HG03280 (cell line): ENCODE results near the gene CHFR.
A peak's percentile ranks its signal among the peaks of the same experiment; 100 is the strongest.
"Not testable (repeated sequence)": the region's sequence is repeated elsewhere in the genome, so short reads cannot be mapped to it uniquely, and the experiment has no call there.

Experiments
- ATAC-seq: cut with Tn5 transposase; IDR thresholded peaks from one replicate; pipeline ENCODE4 v1.9.1; 2021; ENCODE audit warnings: mild to moderate bottlenecking, moderate library complexity; ENCODE audit not compliant: unreplicated experiment

CHFR gene, protein sequence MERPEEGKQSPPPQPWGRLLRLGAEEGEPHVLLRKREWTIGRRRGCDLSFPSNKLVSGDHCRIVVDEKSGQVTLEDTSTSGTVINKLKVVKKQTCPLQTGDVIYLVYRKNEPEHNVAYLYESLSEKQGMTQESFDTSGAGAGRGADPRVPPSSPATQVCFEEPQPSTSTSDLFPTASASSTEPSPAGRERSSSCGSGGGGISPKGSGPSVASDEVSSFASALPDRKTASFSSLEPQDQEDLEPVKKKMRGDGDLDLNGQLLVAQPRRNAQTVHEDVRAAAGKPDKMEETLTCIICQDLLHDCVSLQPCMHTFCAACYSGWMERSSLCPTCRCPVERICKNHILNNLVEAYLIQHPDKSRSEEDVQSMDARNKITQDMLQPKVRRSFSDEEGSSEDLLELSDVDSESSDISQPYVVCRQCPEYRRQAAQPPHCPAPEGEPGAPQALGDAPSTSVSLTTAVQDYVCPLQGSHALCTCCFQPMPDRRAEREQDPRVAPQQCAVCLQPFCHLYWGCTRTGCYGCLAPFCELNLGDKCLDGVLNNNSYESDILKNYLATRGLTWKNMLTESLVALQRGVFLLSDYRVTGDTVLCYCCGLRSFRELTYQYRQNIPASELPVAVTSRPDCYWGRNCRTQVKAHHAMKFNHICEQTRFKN

DNA sequence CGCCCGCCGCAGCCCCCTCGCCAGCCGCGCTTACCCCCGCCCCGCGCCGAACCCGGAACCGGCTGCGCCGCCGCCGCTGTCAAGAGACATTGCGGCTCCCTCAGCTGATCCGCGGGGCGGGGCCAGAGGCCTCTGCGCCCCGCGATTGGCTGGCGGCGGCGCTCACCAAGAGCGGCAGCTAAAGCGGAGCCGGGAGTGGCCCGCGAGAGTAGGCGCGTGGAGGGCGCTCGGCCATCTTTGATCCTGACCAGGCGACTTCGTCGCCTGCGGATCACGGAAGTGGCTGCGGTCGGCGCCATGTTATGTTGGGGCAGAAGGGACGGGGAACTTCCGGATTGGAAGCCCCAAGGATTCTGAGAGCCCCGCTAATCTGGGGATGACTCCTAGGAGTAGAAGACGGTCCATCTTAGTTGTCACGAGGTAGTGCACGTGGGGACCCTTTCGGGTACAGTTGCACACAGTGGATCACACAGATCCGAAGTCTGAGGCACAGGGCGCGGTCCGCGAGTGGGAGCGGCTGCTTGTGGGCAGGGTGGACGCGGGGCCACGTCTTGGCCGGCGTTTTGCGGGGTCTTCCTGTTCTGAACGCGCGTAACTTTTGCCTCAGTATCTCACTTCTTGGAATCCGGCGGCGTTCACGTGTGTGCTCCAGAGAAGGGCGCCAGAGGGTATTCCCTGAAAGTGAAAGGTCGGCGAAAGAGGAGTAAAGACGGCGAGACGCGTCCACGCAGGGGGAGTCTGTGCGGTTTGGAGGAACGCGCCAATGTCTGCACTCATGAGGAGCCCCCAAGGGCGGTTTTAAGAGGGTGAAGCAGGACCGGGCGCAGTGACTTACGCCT lies at the start of gene CHFR:
Gene CHFR (minus strand): TSS at position 93 of the 839 bp plus-strand sequence. CDS start 277 bp downstream, outside the sequence.
- peak; percentile 98 for ATAC-seq

DNA sequence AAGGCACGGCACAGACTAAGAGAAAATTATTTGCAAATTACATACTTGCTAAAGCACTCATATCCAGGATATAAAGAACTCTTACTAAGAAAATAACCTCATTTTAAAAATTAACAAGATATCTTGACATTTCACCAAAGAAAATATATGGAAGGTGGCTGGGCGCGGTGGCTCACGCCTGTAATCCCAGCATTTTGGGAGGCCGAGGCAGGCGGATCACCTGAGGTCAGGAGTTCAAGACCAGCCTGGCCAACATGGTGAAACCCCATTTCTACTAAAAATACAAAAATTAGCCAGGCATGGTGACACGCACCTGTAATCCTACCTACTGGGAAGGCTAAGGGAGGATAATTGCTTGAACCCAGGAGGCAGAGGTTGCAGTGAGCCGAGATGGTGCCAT lies 49.5 kb upstream of the CHFR start:
- not testable (repeated sequence) for ATAC-seq

DNA sequence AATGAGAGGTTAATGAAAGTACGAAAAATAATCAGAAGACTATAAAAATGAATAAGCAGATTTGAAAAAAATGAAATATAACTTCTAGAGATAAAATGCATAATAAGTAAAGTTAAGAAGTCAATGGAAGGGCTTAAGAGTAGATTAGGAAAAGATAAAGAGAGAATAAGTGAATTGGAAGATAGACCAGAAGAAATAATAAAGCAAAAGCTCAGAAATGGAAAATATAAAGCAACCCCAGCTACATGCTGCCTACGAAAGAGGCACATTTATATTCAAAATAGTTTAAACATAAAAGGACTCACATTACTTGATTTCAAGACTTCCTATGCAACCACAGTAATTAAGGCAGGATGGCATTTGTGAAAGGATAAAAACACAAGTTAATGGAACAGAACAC lies 48.8 kb upstream of the CHFR start:
- no peak for ATAC-seq

DNA sequence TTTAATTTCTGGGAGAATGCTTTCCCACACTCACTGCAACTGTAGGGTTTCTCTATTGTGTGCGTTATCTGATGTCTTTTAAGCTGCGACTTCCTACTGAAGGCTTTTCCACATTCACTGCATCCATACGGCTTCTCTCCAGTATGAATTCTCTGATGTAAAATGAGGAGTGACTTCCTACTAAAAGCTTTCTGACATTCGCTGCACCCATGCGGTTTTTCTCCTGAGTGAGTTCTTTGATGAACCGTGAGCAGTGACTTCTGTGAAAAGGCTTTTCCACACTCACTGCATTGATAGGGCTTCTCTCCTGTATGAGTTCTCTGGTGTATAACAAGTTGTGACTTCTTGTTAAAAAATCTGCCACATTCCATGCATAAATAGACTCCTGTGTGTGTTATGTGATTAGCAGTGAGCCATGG lies 39.0 kb upstream of the CHFR start:
- ATAC-seq, result no peak

DNA sequence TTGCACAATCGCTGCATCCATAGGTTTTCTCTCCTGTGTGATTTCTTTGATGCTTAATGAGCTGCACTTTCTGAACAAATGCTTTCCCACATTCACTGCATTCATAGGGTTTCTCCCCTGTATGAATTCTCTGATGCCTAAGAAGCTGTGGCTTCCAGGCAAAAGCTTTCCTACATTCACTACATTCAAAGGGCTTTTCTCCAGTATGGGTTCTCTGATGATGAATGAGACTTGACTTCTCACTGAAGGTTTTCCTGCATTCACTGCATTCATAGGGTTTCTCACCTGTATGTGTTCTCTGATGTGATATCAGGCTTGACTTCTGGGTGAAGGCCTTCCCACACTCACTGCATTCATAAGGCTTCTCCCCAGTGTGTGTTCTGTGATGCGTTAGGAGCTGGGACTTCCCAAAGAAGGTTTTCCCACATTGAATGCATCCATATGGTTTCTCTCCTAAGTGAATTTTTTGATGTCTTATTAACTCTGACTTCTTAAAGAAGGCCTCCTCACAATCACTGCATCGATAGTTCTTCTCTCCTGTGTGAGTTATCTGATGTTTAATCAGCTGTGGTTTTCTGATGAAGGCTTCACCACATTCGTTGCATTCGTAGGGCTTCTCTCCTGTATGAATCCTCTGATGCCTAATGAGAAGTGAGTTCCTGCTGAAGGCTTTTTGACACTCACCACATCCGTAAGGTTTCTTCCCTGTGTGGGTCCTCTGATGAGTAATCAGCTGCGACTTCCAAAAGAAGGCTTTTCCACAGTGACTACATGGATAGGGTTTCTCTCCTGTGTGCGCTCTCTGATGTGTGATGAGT lies 38.4 kb upstream of the CHFR start:
- no peak for ATAC-seq

DNA sequence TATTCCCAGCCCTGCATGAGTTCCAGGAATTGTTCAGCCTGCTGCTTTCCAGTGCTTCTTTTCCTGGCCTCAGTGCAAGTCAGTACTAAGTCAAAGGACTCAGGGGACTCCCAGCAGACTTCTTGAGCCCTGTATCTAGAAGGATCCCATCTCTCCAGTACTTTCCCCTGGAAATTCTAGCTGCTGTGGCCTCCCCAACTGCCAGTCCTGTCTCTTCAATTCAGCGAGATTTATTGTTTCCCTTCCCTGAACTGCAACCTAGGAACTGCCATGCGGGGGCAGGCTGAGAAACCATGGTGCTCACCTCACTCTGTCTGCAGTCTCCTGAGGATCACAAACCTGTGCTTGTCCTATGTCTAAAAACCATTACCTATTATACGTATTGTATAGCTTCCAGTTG lies 37.0 kb upstream of the CHFR start:
- ATAC-seq, result no peak

DNA sequence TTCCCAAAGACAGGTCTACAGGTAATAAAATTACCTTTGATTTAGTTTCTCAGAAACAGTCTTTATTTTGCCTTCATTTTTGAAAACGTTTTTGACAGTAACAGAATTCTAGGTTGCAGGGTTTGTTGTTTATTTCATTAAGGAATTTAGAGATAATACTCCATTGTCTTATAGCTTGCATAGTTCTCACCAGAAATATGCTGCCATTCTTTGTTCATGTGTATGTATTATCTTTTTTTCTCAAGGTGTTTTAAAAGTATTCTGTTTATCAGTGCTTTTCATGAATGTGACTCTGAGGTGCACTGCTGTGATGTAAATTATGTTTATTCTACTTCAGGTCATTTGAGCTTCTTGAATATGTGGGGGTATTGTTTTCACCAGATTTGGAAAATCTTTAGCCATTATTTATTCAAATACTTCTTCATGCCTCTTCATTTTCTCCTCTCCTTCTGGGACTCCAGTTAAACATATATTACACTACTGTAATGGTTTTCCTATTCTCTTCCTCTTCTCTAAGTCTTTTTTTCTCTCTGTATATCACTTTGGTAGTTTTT lies 36.0 kb upstream of the CHFR start:
- no peak for ATAC-seq

DNA sequence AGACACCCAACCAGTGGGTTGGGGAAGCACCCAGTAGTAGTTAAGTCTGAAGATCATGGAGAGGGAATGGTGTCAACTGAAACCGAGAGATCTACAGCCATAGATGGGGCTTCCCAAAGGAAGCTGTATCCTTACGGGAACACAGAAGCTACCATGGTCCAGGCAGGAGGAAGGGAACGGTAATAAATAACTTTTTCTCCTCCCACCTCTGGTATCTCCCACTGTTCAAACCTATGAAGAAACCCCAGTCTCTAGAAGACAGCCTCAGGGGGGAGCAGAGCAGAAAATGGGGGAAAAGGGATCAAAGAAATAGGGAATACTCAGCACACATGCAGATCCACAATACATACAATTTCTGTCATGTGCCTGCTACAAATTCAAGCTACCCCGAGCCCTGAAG lies 35.3 kb upstream of the CHFR start:
- ATAC-seq, result no peak

DNA sequence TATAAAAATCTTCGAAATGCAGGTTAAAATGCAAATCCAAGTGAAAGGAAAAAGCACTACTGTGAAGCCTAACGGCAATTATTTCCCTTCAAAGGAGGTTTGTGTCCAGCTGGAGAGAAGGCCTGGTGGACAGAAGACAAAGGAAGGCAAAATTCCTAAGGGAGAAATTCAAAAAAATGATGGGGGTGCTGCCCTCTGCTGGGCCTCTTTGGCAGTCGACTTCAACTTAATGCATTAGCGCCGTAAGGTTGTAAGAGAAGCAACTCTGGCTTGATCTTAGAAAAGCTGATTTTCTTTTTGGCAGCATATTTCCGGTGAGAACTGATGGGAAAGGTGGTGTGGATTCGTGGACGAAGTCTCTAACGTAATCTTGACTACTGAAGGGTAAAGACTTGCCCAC lies 34.3 kb upstream of the CHFR start:
- ATAC-seq, result no peak

DNA sequence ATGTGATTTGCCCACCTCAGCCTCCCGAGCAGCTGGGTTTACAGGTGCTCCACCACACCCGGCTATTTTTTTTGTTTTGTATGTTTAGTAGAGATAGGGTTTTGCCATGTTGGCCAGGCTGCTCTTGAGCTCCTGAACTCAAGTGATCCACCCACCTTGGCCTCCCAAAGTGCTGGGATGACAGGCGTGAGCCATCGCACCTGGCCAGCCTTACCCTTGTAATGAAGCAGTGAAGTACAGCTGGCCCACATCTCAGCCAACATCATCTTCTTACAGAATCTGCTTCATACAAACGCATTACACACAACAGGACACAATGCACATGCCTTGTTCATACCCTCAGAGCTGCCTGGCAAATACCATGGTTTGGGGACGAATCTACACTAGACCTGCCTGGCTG lies 31.3 kb upstream of the CHFR start:
- no peak for ATAC-seq

DNA sequence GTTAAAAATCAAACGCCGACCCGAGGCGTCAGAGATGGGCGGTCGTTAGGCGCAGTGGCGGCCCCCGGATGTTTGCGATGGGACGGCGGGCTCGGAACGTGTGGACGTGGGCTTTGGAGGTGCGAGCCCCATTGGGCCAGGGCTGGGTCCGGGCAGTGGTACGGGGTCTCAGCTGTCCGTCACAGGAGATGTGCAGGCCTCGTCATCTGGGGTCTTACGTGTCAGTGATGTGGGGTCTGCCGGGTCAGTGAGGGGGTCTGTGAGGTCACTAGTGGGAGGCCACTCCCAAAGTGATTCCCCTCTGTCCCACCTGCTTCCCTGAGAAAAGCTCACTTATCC lies 21.6 kb upstream of the CHFR start:
- no peak for ATAC-seq

DNA sequence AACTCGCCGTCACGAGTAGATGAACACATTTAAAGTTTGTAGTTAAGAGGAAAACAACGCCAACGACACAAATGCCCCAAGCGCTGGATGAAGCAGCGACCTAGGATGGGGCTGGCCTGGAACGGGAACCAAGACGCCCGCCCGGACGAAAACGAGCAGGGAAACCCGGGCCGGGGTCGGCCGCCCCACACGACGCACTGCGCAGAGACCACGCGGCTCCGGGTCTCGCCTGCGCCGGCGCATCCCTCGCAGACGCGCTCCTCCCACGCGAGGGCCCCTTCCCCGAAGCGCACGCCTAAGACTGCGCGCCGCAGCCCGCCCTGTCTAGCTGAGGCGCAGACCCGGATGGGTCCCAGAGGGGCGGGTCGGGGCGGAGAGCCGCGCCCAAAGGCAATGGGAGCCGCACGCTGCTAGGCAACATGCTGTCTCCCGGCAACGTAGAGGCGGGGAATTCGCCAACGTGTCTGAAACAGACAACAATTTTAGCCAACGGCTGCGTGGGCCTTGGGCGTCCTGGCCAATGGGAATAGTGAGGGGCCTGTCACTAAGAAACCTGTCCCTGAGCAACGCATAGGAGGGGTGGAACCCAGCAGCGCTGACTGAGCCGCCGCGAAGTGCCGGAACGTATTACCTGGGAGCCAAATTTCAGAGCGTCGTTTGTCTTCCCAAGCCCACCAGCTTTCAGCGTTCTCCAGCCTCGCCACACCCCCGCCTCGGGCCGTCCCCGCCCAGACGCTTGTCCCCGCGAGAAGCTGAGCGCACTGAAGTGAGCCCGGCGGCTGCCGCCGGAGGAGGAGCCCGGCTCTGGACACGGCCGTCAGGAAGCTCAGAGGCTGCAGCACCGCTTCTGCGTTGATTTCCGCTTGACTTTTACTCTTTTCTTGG lies 21.0 kb upstream of the CHFR start:
- peak; percentile 91 for ATAC-seq

DNA sequence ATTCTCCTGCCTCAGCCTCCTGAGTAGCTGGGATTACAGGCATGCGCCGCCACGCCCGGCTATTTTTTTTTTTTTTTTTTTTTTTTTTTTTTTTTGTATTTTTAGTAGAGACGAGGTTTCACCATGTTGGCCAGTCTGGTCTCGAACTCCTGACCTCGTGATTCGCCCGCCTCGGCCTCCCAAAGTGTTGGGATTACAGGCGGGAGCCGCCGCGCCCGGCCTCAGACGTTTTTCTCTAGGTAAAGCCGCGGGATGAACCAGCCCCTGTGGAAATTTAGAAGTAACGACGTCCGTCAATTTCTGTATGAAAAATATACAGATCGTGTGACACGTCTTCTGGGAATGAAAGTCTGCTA lies 20.4 kb upstream of the CHFR start:
- not testable (repeated sequence) for ATAC-seq

DNA sequence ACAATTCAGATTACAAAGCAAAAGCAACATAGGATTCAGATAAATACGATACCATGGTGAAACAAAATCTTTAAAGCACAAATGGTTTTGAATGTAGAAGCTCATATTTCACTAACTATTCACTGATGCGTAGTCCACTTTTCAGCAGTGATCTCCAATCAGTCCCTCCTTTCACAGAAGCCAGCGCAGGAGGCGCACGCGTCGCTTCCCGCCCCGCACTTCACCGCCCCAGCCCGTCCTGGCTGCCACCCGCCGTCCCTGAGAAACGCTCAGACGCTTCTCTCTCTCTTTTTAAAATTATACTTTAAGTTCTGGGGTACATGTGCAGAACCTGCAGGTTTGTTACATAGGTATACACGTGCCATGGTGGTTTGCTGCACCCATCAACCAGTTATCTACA lies 19.8 kb upstream of the CHFR start:
- ATAC-seq, result no peak

DNA sequence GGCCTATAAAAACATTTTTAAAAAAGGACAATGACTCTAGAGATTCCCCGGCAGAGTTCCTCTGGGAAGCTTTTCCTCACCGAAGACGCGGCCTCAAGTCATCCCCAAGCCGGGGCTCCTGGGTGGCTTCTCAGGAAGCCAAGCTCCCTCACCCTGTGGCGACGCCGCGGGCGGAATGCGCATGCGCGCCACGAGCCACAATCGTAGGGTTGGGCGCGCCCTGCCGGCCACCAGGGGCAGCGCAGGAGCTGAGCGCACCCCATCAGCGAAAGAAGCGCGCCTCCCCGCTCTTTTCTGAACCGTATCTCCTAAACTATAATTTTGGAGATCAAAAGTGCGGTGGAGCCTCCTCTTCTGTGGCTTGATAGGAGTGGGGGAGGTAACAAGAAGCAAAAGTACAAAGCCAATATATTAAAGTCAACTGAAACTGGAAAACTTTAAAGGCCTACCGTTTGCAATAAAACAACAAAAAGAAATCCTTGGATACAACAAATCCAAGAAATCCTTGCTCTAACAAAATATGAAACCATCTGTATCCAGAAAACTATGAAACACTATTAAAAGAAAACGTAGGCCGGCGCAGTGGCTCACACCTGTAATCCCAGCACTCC lies 17.4 kb upstream of the CHFR start:
- no peak for ATAC-seq

DNA sequence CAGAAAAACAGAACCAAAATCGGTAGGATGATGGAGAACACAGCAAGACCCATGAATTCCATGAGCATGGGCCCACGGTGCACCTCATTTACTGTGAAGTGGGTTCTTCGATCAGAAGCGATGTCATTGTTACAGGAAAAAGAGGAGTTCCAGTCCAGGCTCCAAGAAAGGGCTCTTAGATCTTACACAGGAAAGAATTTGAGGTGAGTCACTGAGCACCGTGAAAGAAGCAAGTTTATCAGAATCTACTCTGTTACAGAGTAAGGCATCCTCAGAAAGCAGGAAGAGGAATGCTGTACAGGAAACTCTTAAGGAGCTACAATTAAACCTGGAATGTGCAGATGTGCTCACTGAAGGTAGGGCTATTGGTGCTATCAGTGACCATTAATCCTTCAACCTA lies 11.6 kb upstream of the CHFR start:
- no peak for ATAC-seq

DNA sequence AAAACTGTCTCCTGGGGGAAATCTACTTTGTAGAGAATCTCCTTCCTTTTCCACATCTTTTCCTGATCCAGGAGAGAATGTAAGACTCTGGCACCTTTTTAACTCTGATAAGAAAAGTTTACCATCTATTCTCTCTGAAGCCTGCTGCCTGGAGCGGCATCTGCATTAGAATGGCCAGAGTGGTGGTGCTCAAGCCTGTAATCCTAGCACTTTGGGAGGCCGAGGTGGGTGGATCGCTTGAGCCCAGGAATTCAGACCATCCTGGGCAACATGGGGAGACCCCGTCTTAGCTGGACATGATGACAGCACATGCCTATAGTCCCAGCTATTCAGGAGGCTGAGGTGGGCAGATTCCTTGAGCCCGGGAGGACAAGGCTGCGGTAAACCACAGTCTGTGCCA lies 1.4 kb upstream of the CHFR start:
- no peak for ATAC-seq

DNA sequence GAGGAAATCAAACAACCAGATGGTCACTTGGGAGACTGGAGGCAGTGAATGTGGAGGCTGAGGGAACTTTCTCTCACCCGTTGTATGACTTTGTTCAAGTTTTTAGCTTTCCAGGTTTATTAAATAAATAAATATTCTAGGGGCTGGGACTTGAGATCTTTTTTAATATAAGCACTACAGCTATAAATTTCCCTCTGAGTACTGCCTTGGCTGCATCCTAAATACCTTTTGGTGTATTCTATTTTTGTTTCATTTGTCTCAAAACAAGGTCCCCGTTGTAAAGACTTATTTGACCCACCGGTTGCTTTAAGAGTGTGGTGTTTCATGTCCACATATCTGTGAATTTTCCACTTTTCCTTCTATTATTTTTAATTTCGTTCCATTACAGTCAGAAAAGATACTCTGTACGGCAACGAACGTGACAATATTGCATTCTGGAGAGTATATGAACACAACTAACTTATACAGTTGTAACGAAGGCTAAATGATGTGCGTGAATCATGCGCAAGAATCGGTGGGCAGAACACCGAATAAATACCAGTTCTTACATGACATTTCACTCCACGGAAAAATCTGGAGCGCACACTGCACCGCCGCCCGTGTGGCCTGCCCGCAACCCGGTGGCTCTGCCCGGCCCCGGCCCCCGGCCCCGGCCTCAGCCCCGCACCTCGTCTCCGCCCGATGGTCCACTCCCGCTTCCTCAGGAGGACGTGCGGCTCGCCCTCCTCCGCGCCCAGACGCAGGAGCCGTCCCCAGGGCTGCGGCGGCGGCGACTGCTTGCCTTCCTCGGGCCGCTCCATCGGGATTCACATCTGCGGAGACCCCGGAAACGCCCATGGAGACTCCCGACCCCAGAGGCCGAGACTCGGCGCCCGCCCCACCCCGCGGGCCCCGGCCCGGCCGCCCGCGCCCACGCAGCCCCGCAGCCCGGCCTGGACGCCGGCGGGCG lies 602 bp downstream of the CHFR start:
- peak; percentile 24 for ATAC-seq
